Astrocyte of the cerebellum (primary cell): ENCODE data around the gene MAPK13.
A peak's percentile ranks its signal among the peaks of the same experiment; 100 is the strongest.

Experiments
- DNase-seq: peaks from one replicate; pipeline ENCODE4 v3.0.0-alpha.2; 2011; ENCODE audit warnings: low read depth
- H3K4me3 ChIP-seq: 2 replicates; pipeline ENCODE4 v1.5.1; 2011; ENCODE audit warnings: mild to moderate bottlenecking, low read depth, low read length, moderate library complexity
- in situ Hi-C: cut with HindIII; loops from 2 replicates; pipeline ENCODE4 v1.10.0; 2017; ENCODE audit warnings: low sequenced_read_pairs
- TF ChIP-seq, protein P1 (sequence below): IDR thresholded peaks from 2 replicates; pipeline ENCODE4 v1.5.1; 2012; ENCODE audit warnings: low read length, low read depth, moderate library complexity, mild to moderate bottlenecking; ENCODE audit errors: missing control alignments

Gene MAPK13

DNA sequence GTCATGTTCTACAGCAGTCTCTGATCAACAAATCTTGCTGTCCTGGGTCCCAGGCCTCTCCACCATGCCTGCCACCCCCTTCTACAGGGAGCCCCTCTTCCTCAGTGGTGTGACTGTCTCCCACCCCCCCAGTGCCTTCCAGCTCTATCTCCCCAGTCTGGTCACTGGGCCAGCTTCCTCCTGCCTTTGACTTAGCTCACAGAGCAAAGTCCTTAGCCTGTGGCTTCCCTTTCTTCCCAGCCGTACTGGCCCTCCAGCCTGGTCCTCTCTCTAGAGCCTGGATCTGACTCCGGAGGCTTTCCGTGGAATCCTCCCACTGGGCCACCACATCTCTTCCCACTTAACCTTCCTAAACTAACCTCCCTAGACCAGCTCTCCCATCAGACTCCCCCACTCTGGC is 17.0 kb downstream of the MAPK13 start:
- H3K4me3 ChIP-seq = no peak overlapping the region
- in situ Hi-C loops = no loop called here
- TF ChIP-seq, protein P1, sequence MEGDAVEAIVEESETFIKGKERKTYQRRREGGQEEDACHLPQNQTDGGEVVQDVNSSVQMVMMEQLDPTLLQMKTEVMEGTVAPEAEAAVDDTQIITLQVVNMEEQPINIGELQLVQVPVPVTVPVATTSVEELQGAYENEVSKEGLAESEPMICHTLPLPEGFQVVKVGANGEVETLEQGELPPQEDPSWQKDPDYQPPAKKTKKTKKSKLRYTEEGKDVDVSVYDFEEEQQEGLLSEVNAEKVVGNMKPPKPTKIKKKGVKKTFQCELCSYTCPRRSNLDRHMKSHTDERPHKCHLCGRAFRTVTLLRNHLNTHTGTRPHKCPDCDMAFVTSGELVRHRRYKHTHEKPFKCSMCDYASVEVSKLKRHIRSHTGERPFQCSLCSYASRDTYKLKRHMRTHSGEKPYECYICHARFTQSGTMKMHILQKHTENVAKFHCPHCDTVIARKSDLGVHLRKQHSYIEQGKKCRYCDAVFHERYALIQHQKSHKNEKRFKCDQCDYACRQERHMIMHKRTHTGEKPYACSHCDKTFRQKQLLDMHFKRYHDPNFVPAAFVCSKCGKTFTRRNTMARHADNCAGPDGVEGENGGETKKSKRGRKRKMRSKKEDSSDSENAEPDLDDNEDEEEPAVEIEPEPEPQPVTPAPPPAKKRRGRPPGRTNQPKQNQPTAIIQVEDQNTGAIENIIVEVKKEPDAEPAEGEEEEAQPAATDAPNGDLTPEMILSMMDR = no peak
- DNase-seq = no peak

DNA sequence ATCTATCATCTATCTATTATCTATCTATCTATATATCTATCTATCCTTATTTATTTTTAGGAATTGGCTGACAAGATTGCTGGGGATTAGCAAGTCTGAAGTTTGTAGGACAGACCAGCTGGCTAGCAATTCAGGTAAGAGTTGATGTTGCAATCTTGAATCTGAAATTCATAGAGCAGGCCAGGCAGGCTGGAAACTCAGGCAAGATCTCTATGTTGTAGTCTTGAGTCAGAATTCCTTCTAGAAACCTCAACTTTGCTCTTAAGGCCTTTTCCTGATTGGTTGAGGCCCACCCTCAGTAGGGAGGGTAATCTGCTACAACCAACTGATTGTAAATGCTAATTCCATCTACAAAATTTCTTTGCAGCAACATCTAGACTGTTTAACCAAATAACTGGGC is 19.2 kb downstream of the MAPK13 start:
- DNase-seq = no peak
- in situ Hi-C loops = no loop called here
- TF ChIP-seq, protein P1 = no peak

DNA sequence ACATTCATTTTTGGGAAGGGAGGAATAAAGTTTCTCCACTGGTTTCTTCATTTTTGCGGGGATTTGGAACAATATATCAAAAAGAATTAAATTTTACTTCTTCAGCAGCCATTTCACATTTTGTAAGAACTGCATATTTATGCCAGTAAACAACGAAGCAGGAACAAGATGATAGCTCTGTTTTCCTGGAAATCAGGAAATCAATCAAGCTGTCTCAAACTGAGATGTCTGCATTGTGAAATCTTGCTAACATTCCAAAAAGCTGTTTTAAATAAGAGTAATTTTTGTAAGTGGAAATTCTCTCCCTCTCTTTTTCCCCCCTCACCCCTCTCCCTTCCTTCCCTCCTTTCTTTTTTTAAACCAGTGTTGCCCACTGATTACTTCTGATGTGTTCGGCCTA is 20.0 kb downstream of the MAPK13 start:
- TF ChIP-seq, protein P1 = no peak
- no peak overlapping the region for H3K4me3 ChIP-seq
- DNase-seq = no peak
- in situ Hi-C loops = no loop called here

More for the DNA sequence above, 19.2 kb downstream of the MAPK13 start:
- H3K4me3 ChIP-seq = no peak overlapping the region

DNA sequence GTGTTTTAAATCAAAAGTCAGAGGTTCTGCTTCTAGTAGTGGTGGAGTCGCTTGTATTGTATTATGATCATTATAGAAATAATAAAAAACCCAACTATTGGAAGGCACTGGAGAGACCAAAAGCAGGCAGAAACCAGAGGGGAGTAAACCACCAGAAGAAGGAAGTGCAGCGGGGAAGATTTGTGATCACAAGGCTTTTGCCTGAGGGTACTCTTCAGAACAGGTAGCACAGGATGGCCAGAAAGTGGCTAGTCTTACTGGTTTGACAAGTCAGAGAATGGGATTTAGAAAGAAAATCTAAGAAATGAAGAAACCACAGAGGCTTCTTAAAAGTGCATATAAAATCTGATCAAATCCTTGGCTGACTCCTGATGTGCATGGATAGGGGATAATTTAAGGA is 24.0 kb downstream of the MAPK13 start:
- no peak for DNase-seq
- H3K4me3 ChIP-seq = no peak overlapping the region
- TF ChIP-seq, protein P1 = no peak
- in situ Hi-C loops = no loop called here

DNA sequence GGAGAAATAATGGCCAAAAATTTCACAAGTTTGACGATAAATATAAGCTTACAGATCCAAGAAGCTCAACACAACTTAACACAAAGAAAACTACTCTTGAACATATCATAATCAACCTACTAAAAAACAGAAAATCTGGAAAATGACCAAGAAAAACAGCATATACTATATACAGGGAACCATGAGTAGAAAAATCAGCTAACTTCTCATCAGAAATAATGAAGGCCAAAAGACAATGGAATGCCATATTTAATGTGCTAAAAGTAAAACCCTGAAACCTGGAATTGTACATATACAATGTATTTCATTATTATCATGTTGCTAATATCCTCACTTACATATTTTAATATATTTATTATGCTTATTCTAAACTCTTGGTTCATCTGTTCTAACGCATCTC is 25.3 kb downstream of the MAPK13 start:
- no peak overlapping the region for H3K4me3 ChIP-seq
- no peak for DNase-seq
- TF ChIP-seq, protein P1 = no peak
- in situ Hi-C loops = no loop called here

DNA sequence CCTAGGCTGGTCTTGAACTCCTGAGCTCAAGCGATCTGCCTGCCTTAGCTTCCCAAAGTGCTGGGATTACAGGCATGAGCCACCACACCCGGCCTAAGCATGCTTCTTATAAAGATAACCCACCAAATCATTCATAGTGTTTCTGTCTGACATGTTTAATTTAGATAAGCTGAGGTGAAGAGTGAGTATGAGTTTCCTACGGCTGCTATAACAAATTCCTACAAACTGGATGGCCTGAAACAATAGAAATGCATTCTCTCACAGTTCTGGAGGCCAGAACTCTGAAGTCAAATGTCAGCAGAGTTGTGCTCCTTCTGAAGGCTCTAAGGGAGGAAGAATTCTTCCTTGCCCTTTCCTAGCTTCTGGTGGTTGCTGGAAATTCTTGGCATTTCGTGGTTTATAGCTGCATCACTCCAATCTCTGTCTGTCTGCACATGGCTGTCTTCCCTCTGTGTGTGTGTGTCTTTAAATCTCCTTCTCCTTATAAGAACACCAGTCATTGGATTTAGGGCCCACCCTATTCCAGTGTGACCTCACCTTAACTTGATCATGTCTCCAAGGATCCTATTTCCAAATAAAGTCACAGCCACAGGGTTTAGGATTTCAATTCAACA is 29.9 kb downstream of the MAPK13 start:
- H3K4me3 ChIP-seq = no peak overlapping the region
- TF ChIP-seq, protein P1 = no peak
- in situ Hi-C loops = no loop called here
- peak; percentile 11 for DNase-seq
